ENCODE data around the gene MAT2A.

MAT2A gene

GRCh38 chr2:85506768-85507181 lies 32.2 kb upstream of the MAT2A start:
- H3K9ac ChIP-seq (ENCODE audit: low read length) = no peak overlapping the region
- no peak overlapping the region for H3K27ac ChIP-seq (ENCODE audit: low read depth, low read length)
- no peak overlapping the region for H3K4me3 ChIP-seq (ENCODE audit: low read length)
- no peaks in the 10 kb centered on the region for H3K4me1 ChIP-seq (ENCODE audit: control insufficient read depth, insufficient read depth, low read length)
- no peaks in the 10 kb centered on the region for H3K36me3 ChIP-seq (ENCODE audit: control insufficient read depth, insufficient read depth, low read length)
- no peaks in the 10 kb centered on the region for H3K27me3 ChIP-seq (ENCODE audit: control insufficient read depth, insufficient read depth, low read length)

GRCh38 chr2:85511008-85511811 lies 27.8 kb upstream of the MAT2A start:
- H3K9ac ChIP-seq (ENCODE audit: low read length) = no peak overlapping the region
- no peak overlapping the region for H3K27ac ChIP-seq (ENCODE audit: low read depth, low read length)
- no peaks in the 10 kb centered on the region for H3K4me1 ChIP-seq (ENCODE audit: control insufficient read depth, insufficient read depth, low read length)
- H3K4me3 ChIP-seq (ENCODE audit: low read length) = no peak overlapping the region
- H3K36me3 ChIP-seq (ENCODE audit: control insufficient read depth, insufficient read depth, low read length) = no peaks in the 10 kb centered on the region
- H3K27me3 ChIP-seq (ENCODE audit: control insufficient read depth, insufficient read depth, low read length) = no peaks in the 10 kb centered on the region

- Histone ChIP-seq H3K27ac (ENCODE audit: low read depth, low read length) (no peak overlapping the region), H3K36me3 (ENCODE audit: control insufficient read depth, insufficient read depth, low read length) (no peaks in the 10 kb centered on the region), H3K4me3 (ENCODE audit: low read length) (no peak overlapping the region), H3K27me3 (ENCODE audit: control insufficient read depth, insufficient read depth, low read length) (no peaks in the 10 kb centered on the region), H3K4me1 (ENCODE audit: control insufficient read depth, insufficient read depth, low read length) (no peaks in the 10 kb centered on the region), H3K9ac (ENCODE audit: low read length) (no peak overlapping the region)
These were observed 24.6 kb upstream of the MAT2A start for GRCh38 chr2:85514323-85514722.

GRCh38 chr2:85516653-85517389 lies 22.1 kb upstream of the MAT2A start:
- Histone ChIP-seq H3K4me1 (ENCODE audit: control insufficient read depth, insufficient read depth, low read length) (no peaks in the 10 kb centered on the region), H3K27me3 (ENCODE audit: control insufficient read depth, insufficient read depth, low read length) (no peaks in the 10 kb centered on the region), H3K4me3 (ENCODE audit: low read length) (no peak overlapping the region), H3K36me3 (ENCODE audit: control insufficient read depth, insufficient read depth, low read length) (no peaks in the 10 kb centered on the region), H3K9ac (ENCODE audit: low read length) (no peak overlapping the region), H3K27ac (ENCODE audit: low read depth, low read length) (no peak overlapping the region)

GRCh38 chr2:85522090-85522647 lies 16.8 kb upstream of the MAT2A start:
- Histone ChIP-seq H3K4me1 (ENCODE audit: control insufficient read depth, insufficient read depth, low read length) (peaks cover 19% of the 10 kb centered on the region), H3K36me3 (ENCODE audit: control insufficient read depth, insufficient read depth, low read length) (no peaks in the 10 kb centered on the region), H3K9ac (ENCODE audit: low read length) (no peak overlapping the region), H3K4me3 (ENCODE audit: low read length) (no peak overlapping the region), H3K27ac (ENCODE audit: low read depth, low read length) (no peak overlapping the region), H3K27me3 (ENCODE audit: control insufficient read depth, insufficient read depth, low read length) (no peaks in the 10 kb centered on the region)

- no peaks in the 10 kb centered on the region for H3K27me3 ChIP-seq (ENCODE audit: control insufficient read depth, insufficient read depth, low read length)
- peaks cover 19% of the 10 kb centered on the region for H3K4me1 ChIP-seq (ENCODE audit: control insufficient read depth, insufficient read depth, low read length)
- H3K9ac ChIP-seq (ENCODE audit: low read length) = no peak overlapping the region
- peak overlapping the region; percentile 75 for H3K27ac ChIP-seq (ENCODE audit: low read depth, low read length)
- no peaks in the 10 kb centered on the region for H3K36me3 ChIP-seq (ENCODE audit: control insufficient read depth, insufficient read depth, low read length)
- H3K4me3 ChIP-seq (ENCODE audit: low read length) = no peak overlapping the region
These were observed 15.7 kb upstream of the MAT2A start for GRCh38 chr2:85523062-85523902.

GRCh38 chr2:85523903-85524335 lies 15.0 kb upstream of the MAT2A start:
- Histone ChIP-seq H3K36me3 (ENCODE audit: control insufficient read depth, insufficient read depth, low read length) (no peaks in the 10 kb centered on the region), H3K9ac (ENCODE audit: low read length) (no peak overlapping the region), H3K27ac (ENCODE audit: low read depth, low read length) (peak overlapping the region; percentile 75), H3K4me3 (ENCODE audit: low read length) (no peak overlapping the region), H3K4me1 (ENCODE audit: control insufficient read depth, insufficient read depth, low read length) (peaks cover 19% of the 10 kb centered on the region), H3K27me3 (ENCODE audit: control insufficient read depth, insufficient read depth, low read length) (no peaks in the 10 kb centered on the region)

- H3K4me1 ChIP-seq (ENCODE audit: control insufficient read depth, insufficient read depth, low read length) = peaks cover 19% of the 10 kb centered on the region
These were observed 14.5 kb upstream of the MAT2A start for GRCh38 chr2:85524336-85524908.

GRCh38 chr2:85525029-85525428 lies 13.9 kb upstream of the MAT2A start:
- Histone ChIP-seq H3K27ac (ENCODE audit: low read depth, low read length) (peak overlapping the region; percentile 75), H3K27me3 (ENCODE audit: control insufficient read depth, insufficient read depth, low read length) (no peaks in the 10 kb centered on the region), H3K4me1 (ENCODE audit: control insufficient read depth, insufficient read depth, low read length) (peaks cover 19% of the 10 kb centered on the region), H3K4me3 (ENCODE audit: low read length) (no peak overlapping the region), H3K9ac (ENCODE audit: low read length) (no peak overlapping the region), H3K36me3 (ENCODE audit: control insufficient read depth, insufficient read depth, low read length) (no peaks in the 10 kb centered on the region)

More at GRCh38 chr2:85524336-85524908, 14.5 kb upstream of the MAT2A start:
- no peak overlapping the region for H3K9ac ChIP-seq (ENCODE audit: low read length)
- H3K27me3 ChIP-seq (ENCODE audit: control insufficient read depth, insufficient read depth, low read length) = no peaks in the 10 kb centered on the region
- no peak overlapping the region for H3K4me3 ChIP-seq (ENCODE audit: low read length)
- H3K36me3 ChIP-seq (ENCODE audit: control insufficient read depth, insufficient read depth, low read length) = no peaks in the 10 kb centered on the region
- H3K27ac ChIP-seq (ENCODE audit: low read depth, low read length) = peak overlapping the region; percentile 75

- H3K4me3 ChIP-seq (ENCODE audit: low read length) = no peak overlapping the region
- H3K9ac ChIP-seq (ENCODE audit: low read length) = no peak overlapping the region
- H3K4me1 ChIP-seq (ENCODE audit: control insufficient read depth, insufficient read depth, low read length) = peaks cover 19% of the 10 kb centered on the region
- no peak overlapping the region for H3K27ac ChIP-seq (ENCODE audit: low read depth, low read length)
- no peaks in the 10 kb centered on the region for H3K27me3 ChIP-seq (ENCODE audit: control insufficient read depth, insufficient read depth, low read length)
- no peaks in the 10 kb centered on the region for H3K36me3 ChIP-seq (ENCODE audit: control insufficient read depth, insufficient read depth, low read length)
These were observed 13.4 kb upstream of the MAT2A start for GRCh38 chr2:85525567-85525966.

- peaks cover 19% of the 10 kb centered on the region for H3K4me1 ChIP-seq (ENCODE audit: control insufficient read depth, insufficient read depth, low read length)
- H3K27me3 ChIP-seq (ENCODE audit: control insufficient read depth, insufficient read depth, low read length) = no peaks in the 10 kb centered on the region
- H3K4me3 ChIP-seq (ENCODE audit: low read length) = no peak overlapping the region
- H3K27ac ChIP-seq (ENCODE audit: low read depth, low read length) = no peak overlapping the region
- H3K36me3 ChIP-seq (ENCODE audit: control insufficient read depth, insufficient read depth, low read length) = no peaks in the 10 kb centered on the region
- H3K9ac ChIP-seq (ENCODE audit: low read length) = no peak overlapping the region
These were observed 11.2 kb upstream of the MAT2A start for GRCh38 chr2:85527787-85528186.
